Epithelial cell of esophagus (primary cell): Measurements from ENCODE around the gene ZNF174.
A peak's percentile ranks its signal among the peaks of the same experiment; 100 is the strongest.

ENCODE experiments used
- DNase-seq: peaks from one replicate; pipeline ENCODE4 v3.0.0; 2010; ENCODE audit warnings: low read depth
- H3K4me3 ChIP-seq: 2 replicates; pipeline ENCODE4 v1.5.1; 2011; ENCODE audit warnings: mild to moderate bottlenecking, low read length, control low read depth
- CTCF ChIP-seq: IDR thresholded peaks from 2 replicates; pipeline ENCODE4 v1.5.1; 2011; ENCODE audit warnings: low read depth, mild to moderate bottlenecking, low read length, control low read depth, inconsistent platforms; ENCODE audit not compliant: insufficient read depth; ENCODE audit errors: missing control alignments

The ZNF174 gene

GRCh38 chr16:3434373-3434772 lies 33.4 kb downstream of the ZNF174 start:
- no peak overlapping the region for H3K4me3 ChIP-seq
- no peak for TF ChIP-seq CTCF
- no peak for DNase-seq

DNA sequence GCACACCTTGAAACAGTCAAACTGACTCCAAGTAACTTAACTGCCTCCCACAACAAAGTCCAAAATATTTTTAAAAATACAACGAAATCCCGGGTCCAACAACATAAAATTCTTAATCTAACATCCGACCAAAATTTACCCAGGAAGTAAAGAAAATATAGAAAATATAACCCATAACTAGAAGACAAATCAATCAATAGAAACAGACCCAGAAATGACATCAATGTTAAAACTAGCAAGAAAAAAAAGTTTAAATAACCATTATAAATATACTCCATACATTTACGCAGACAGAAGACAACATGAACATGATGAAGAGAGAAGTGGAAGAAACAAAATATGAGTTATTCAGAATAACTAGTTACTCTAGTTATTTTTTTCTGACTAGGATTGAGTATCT lies 38.6 kb downstream of the ZNF174 start:
- DNase-seq, result no peak
- H3K4me3 ChIP-seq, result no peak overlapping the region
- TF ChIP-seq CTCF, result no peak

- peak; percentile 90 for DNase-seq
- TF ChIP-seq CTCF, result no peak
- peak within 1 kb of the TSS; percentile 55 for H3K4me3 ChIP-seq
Measured at GRCh38 chr16:3443108-3444031, 42.4 kb downstream of the ZNF174 start, which contains the start of the genes NAA60 and ZNF597. Gene NAA60 (plus strand): TSS chr16:3443680. CDS start chr16:3476228, 32,548 bp downstream. Gene ZNF597 (minus strand): TSS chr16:3443504. CDS start chr16:3443153, 351 bp downstream.

DNA sequence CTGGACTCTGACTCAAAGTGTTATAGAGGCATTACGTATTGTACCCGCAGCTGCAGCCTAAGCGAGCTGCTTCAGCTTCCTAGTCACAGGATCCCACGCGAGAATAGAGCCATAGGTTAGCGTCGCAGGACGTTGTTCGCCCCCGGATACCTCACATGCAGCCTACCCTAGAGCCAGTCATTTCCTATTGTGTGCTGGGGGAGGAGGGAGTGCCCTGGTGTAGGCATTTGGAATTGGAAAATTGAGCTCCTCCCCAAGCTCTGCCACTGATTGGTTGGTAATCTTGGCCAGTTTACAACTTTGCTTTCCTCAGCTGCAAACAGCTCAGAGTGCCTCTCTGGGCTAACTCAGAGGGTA lies 43.0 kb downstream of the ZNF174 start:
- TF ChIP-seq CTCF, result no peak
- H3K4me3 ChIP-seq, result peak overlapping the region; percentile 55
- peak; percentile 85 for DNase-seq

GRCh38 chr16:3454093-3454492 lies 53.1 kb downstream of the ZNF174 start:
- no peak overlapping the region for H3K4me3 ChIP-seq
- peak; percentile 52 for DNase-seq
- TF ChIP-seq CTCF, result no peak

- DNase-seq, result no peak
- H3K4me3 ChIP-seq, result no peak overlapping the region
- TF ChIP-seq CTCF, result no peak
Measured at GRCh38 chr16:3454631-3455147, 53.7 kb downstream of the ZNF174 start.
